GM19467 (cell line): ENCODE measurements around the gene GRAMD2B.
"Not testable (repeated sequence)": the region's sequence is repeated elsewhere in the genome, so short reads cannot be mapped to it uniquely, and the experiment has no call there.

Source experiments
- ATAC-seq: cut with Tn5 transposase; IDR thresholded peaks from one replicate; pipeline ENCODE4 v1.9.1; 2021; ENCODE audit warnings: mild to moderate bottlenecking, moderate library complexity; ENCODE audit not compliant: unreplicated experiment

The GRAMD2B gene

GRCh38 chr5:126449751-126450271 lies 26.6 kb downstream of the GRAMD2B start:
- peak; percentile 82 for ATAC-seq

DNA sequence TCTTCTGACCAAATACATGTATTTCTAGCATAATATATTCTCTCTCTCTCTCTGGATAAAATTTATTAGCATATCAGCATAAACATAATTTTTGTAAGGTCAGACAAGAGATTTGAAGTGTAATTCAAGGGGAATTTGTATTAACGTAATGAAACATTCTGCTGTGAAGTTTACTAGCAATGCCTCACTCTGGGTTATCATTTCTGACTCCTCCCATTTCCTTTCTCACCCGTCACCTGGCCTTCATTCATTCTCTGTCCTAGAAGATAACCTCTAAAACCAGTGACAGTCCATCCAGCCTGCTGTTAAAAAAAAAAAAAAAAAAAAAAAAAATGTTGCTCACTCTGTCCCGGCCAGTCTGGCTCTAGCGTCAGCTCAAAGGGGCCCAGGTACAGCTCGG lies 27.1 kb downstream of the GRAMD2B start:
- ATAC-seq = peak; percentile 51

DNA sequence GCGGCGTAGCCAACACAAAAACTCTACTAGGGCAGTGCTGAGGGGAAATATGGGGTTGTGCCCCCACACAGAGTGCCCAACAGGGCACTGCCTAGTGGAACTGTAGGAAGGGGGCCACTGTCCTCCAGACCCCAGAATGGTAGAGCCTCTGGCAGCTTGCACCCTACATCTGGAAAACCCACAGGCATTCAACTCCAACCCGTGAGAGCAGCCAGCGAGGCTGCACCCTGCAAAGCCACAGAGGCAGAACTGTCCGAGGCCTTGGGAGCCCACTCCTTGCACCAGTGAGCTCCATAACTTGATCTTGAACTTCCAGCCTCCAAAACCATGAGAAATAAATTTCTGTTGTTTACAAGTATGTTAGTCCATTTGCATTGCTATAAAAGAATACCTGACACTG lies 27.7 kb downstream of the GRAMD2B start:
- ATAC-seq = no peak

- ATAC-seq = no peak
Measured at GRCh38 chr5:126452477-126452876, 29.3 kb downstream of the GRAMD2B start.

DNA sequence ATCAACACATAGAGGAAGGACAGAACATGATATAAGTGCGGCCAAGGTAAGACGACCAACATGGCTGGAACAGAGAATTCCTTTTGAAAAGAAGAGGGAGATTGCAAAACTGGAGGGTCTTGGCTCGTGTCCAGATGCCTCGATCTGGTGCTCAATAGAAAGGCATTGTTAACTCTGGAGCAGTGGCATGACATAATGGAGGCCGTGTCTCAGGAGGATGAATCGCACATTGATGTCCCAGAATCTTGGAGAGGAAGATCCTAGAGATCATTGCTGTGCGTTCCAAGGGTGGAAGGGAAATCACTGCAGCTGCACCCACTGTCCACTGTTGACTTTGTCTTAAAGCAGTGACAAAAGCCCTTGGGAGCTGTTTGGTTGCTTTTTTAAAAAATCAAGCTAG lies 30.9 kb downstream of the GRAMD2B start:
- ATAC-seq = no peak

GRCh38 chr5:126454535-126454934 lies 31.3 kb downstream of the GRAMD2B start:
- ATAC-seq = no peak

- no peak for ATAC-seq
Measured at GRCh38 chr5:126455264-126455663, 32.1 kb downstream of the GRAMD2B start.

- ATAC-seq = no peak
Measured at GRCh38 chr5:126455728-126456127, 32.5 kb downstream of the GRAMD2B start.

DNA sequence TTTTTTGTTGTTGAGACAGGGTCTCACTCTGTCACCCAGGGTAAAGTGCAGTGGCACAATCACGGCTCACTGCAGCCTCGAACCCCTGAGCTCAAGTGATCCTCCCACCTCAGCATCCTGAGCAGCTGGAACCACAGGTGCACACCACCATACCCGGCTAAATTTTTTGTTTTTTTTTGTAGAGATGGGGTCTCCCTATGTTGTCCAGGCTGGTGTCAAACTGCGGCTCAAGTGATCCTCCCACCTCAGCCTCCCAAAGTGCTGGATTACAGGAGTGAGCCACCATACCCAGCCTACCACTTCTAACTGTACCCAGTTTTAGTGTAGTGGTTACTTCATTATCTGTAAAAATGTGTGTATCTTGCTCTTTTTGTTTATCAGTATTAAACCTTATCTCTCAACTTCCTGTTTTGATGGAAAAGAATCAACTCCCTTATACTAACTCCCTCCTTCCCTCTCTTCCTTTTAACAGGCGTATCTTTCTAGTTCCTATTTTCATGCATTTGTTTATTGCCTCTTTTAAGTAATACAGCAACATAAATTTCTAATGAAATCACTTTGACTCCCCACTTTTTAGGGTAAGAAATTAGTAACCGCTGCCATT lies 33.1 kb downstream of the GRAMD2B start:
- ATAC-seq = no peak

DNA sequence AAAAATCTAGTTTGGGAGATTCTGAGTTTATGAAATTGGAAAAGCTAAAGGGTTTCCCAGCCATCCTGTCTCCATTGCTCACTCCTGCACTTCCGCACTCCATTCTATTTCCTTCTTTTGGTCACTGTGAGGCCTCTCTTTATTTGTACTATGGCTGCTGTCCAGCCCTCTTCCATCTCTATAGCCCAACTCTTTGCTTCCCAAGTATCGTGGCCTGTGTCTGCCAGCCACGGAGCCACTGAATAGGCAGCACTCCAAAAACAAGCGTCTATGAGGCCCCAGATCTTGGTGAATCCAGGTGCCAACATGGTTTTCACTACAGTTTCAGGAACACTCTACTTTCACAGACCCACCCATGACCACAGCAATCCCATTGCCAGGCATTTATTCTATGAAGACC lies 37.2 kb downstream of the GRAMD2B start:
- no peak for ATAC-seq

DNA sequence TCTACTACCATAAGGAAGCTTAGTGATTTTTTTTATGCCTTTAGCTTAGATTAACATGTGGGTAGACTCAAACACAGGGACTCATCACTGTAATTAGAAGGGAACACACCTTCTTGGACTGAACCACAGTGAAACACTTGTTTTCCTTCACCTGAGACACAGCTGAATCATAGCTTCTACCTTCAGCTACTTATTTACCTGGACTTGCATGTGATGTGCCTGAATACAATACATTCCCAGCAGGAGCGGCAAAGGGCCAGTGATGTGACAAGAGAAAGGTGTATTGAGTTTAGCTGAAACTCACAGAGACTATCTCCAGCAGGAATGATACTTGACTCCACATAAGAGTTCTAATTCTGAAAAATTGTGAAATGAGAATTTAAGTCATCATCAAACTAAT lies 37.8 kb downstream of the GRAMD2B start:
- no peak for ATAC-seq

DNA sequence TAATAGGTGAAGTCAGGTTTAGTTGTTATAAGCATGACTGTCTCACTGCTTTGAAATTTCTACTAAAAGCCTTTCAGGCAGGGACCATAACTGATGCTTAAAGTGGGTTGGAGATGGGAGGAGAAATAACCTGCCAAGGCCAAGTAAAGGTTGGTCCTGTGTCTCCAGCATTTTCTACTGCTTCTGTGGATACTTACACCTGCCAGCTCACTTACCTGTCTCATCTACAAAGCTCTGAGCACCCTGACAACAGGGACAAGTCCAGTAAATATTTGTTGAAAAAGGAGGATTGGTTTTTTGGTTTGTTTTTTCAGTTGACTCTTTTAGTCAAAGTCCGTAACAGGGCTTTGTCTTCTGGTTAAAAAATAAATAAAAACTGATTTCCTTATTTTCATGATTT lies 38.6 kb downstream of the GRAMD2B start:
- ATAC-seq = no peak

- ATAC-seq = peak; percentile 61
Measured at GRCh38 chr5:126462239-126463014, 39.2 kb downstream of the GRAMD2B start.

GRCh38 chr5:126464016-126464415 lies 40.8 kb downstream of the GRAMD2B start:
- ATAC-seq = no peak

GRCh38 chr5:126464959-126465358 lies 41.8 kb downstream of the GRAMD2B start:
- no peak for ATAC-seq

GRCh38 chr5:126468091-126468490 lies 44.9 kb downstream of the GRAMD2B start:
- ATAC-seq = no peak

DNA sequence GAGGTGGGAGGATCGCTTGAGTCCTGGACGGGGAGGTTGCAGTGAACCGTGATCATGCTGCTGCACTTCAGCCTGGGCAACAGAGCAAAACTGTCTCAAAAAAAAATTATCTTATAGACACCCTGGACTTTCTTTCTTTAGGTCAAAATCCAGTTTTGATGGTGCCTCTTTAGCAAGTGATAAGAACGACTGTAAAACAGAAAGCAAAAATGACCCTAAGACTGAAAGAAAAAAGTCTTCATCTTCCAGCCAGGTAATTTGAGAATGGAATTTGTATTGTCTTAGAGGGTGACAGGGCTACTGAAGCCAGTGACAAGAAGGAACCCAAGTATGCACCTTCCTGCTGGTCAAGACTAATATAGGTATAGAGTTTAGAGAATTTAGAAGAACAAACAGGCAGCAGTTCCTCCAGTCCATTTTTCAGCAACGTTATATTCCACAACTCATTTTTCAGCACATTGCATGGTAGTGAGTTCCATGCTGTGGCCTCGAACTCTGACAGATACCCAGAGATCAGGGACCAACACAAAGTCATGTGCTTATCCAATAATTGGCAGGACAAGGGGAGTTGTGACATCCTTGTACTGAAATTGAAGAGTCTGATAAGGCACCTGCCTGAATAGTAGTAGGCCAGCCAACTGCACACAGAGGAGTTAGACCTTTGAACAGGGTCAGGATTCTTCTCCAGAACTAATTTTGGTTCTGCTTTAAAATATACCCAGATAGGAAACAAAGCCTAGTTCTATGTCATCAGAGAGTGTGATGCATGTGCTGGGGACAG lies 46.5 kb downstream of the GRAMD2B start:
- no peak for ATAC-seq

- not testable (repeated sequence) for ATAC-seq
Measured at GRCh38 chr5:126470529-126470928, 47.3 kb downstream of the GRAMD2B start.

- no peak for ATAC-seq
Measured at GRCh38 chr5:126471247-126471646, 48.0 kb downstream of the GRAMD2B start.

DNA sequence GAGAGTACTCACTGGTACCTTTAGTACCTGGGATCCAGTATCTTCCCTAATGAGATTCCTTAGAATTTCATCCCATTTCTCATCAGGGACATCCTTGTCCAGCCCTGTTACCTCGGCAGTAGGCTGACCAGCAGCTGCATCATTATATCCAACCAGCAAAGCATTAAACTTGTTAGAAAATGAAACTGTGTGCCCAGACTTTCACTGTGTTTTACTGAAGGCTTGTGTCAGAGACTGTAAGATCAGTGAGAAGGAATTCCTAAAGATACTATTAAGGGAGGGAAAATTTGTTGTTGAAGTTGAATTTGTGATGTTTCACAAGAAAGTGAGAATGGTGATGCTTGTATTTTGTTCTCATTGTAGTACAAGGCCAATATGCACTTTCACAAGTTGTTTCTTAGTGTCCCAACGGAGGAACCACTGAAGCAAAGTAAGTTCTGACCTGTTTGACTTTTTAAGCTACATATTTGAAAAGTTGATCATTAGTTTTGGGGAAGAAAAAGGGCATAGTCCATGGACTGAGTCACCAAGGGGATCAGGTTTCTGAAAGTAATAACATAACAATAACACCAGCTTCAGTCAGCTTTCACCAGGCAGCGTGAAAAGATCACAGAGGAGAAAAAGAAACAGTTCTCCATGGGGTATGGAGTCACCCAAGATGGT lies 48.8 kb downstream of the GRAMD2B start:
- no peak for ATAC-seq

GRCh38 chr5:126472538-126472889 lies 49.3 kb downstream of the GRAMD2B start:
- no peak for ATAC-seq
